Testis (tissue), 3 donors: ENCODE results near the gene MACROD1. TPM values are rescaled to one million over a fixed set of nuclear protein-coding genes. Genes with fewer than 3 reads are reported as not detected.

ENCODE experiments used
- DNase-seq: peaks from one replicate; pipeline ENCODE4 v3.0.0-alpha.2; 2019
- H3K27ac ChIP-seq, 2 donors: fragments of 200-600 bp; sonication (generic); one replicate each; pipeline ENCODE4 v1.5.1; 2019
- H3K27me3 ChIP-seq: fragments of 200-600 bp; sonication (generic); one replicate; pipeline ENCODE4 v1.5.1; 2019
- H3K36me3 ChIP-seq: fragments of 200-600 bp; sonication (generic); one replicate; pipeline ENCODE4 v1.5.1; 2017; ENCODE audit warnings: low read depth; ENCODE audit errors: missing control alignments
- H3K4me1 ChIP-seq: fragments of 200-600 bp; sonication (generic); one replicate; pipeline ENCODE4 v1.5.1; 2019
- H3K4me3 ChIP-seq, 2 donors: fragments of 200-600 bp; sonication (generic); one replicate each; pipeline ENCODE4 v1.5.1; 2017 to 2019
- H3K9me3 ChIP-seq: fragments of 200-600 bp; sonication (generic); one replicate; pipeline ENCODE4 v1.5.1; 2017
- CTCF ChIP-seq, 3 experiments: fragments of 450-650 bp in 2 of 3; fragments of 200-600 bp in 1 of 3; sonication (generic) in 1 of 3; IDR thresholded peaks; one replicate each; pipeline ENCODE4 v1.5.1; 2016 to 2019; ENCODE audit warnings: antibody characterized with exemption in 3 of 3, mild to moderate bottlenecking in 2 of 3, moderate library complexity in 1 of 3
- POLR2A ChIP-seq: fragments of 450-650 bp; IDR thresholded peaks from one replicate; pipeline ENCODE4 v1.6.1; 2017; ENCODE audit warnings: antibody characterized with exemption, mild to moderate bottlenecking, moderate library complexity
- WGBS, 2 donors: methylation state at CpG; one replicate each; pipeline ENCODE4 v1.1.5; 2018; 5-methylcytosine and 5-hydroxymethylcytosine counted together
- intact Hi-C: fragments of 100-400 bp; cut with DNase I; formaldehyde crosslinking; loops from one replicate; pipeline ENCODE4 v1.15.1; 2023; ENCODE audit warnings: low total_unique reads
- polyA plus RNA-seq: library from polyadenylated mRNA; stranded (reverse); fragments of 350-450 nt; fragmentation: Illumina TruSeq; extraction: RNeasy Lipid Tissue Mini Kit (QIAGEN cat#74804); gene quantifications from one replicate; pipeline ENCODE4 v1.2.3, GENCODE V29; 2014; ENCODE audit warnings: low read depth, low replicate concordance; ENCODE audit not compliant: insufficient read depth
- total RNA-seq, 2 donors: library from RNA; depleted of rRNA; stranded (reverse); fragments of >200 nt; gene quantifications; one replicate each; pipeline ENCODE4 v1.2.3, GENCODE V29; 2016

The MACROD1 gene
- total and polyA plus RNA-seq, 3 donors from 2014 or later, result 13.3 to 15.3 (median 14.1) TPM

DNA sequence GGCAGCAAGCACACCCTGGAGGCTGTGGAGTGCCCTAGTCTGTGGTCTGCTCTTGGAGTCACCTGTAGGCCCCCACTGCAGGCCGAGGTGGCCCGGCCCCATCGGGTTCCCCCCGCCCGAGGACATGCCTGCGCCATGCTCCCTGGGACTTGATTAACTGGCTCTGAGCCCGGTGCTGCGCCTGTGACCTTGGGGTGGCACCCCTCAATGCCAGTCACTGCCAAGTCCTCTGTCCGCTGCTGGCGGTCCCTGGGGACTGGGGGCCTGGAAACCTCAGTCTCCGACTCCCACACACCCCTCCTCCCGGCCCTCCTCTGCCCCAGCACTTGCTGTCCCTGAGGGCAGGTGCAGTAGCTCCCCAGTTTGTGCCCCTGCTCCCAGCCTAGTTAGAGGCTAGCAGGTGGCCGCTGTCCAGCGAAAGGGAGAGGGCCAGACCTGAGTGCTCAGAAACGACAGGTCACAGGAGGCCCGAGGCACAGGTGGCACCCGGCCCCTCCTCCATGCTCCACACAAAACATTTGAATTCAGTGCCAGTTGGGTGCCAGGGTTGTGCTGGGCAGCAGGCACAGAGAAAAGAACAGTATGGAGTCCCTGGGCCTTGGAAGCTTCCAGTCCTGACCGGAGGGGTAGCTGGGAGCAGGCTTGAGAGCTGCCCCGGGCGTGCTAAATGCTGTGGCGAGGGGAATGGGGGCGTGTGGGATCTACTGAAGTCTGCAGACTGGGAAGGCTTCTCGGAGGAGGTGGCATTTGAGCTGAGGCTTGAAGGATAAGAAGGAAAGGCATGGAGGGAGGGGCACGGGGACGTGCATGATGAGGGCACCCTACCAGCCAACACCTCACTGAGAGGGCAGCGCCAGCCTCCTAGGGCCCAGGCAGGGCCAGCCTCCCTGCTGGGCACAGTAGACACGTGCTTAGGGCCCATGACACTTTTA is 146.5 kb downstream of the MACROD1 start:
- intact Hi-C loops, result no loop called here
- no peak overlapping the region for H3K27ac ChIP-seq
- TF ChIP-seq POLR2A (no peak), CTCF (IDR thresholded peaks at IDR 0.05) (no peak)
- no peaks in the 10 kb centered on the region for H3K9me3 ChIP-seq
- H3K4me3 ChIP-seq, result no peak overlapping the region
- peaks cover 14% of the 10 kb centered on the region for H3K4me1 ChIP-seq
- WGBS, 2 donors, result 65 to 77% methylated on average over 15 to 25 of the region's 27 CpGs
- DNase-seq, result peak; percentile 57
- no peaks in the 10 kb centered on the region for H3K36me3 ChIP-seq
- no peaks in the 10 kb centered on the region for H3K27me3 ChIP-seq

DNA sequence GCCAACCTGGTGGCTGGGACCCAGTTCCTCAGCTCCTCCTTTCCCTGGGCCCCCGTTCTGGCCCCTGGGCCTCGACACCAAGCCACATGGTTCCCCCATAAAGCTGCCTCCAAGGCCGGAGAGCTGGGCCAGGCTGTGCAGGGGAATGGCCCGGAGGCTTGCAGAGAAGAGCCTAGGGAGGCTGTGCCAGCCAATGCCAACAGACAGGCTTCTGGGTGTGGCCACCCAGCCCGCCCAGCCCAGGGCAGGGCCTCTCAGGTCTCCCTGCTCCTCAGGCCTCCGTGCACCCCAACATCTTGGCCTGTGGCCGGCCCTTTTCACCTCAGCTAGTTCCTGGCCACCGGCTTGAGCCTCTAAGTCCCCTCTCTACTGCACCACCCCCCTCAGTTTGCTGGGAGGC is 147.6 kb downstream of the MACROD1 start:
- intact Hi-C loops, result no loop called here
- 66 to 73% methylated on average over 3 to 8 of the region's 8 CpGs for WGBS, 2 donors

GRCh38 chr11:64017945-64018224 is 148.0 kb downstream of the MACROD1 start:
- DNase-seq, result no peak
- WGBS, 2 donors, result 67 to 87% methylated on average over 1 to 7 of the region's 7 CpGs
- Histone ChIP-seq H3K4me1 (peaks cover 14% of the 10 kb centered on the region), H3K4me3 (no peak overlapping the region), H3K27me3 (no peaks in the 10 kb centered on the region), H3K9me3 (no peaks in the 10 kb centered on the region), H3K27ac (no peak overlapping the region), H3K36me3 (no peaks in the 10 kb centered on the region)
- TF ChIP-seq POLR2A, result no peak
- TF ChIP-seq CTCF (IDR thresholded peaks at IDR 0.05), result no peak
- intact Hi-C loops, result no loop called here

More for the DNA sequence above, 147.6 kb downstream of the MACROD1 start:
- Histone ChIP-seq H3K4me3 (no peak overlapping the region), H3K9me3 (no peaks in the 10 kb centered on the region), H3K27ac (no peak overlapping the region), H3K4me1 (peaks cover 14% of the 10 kb centered on the region), H3K36me3 (no peaks in the 10 kb centered on the region), H3K27me3 (no peaks in the 10 kb centered on the region)
- no peak for TF ChIP-seq POLR2A
- TF ChIP-seq CTCF (IDR thresholded peaks at IDR 0.05), result no peak
- DNase-seq, result peak; percentile 36

- 85 to 94% methylated on average over 18 to 33 of the region's 35 CpGs for WGBS, 2 donors
- no peak for DNase-seq
- intact Hi-C loops, result no loop called here
- Histone ChIP-seq H3K9me3 (no peaks in the 10 kb centered on the region), H3K4me1 (peaks cover 14% of the 10 kb centered on the region), H3K27ac (no peak overlapping the region), H3K27me3 (no peaks in the 10 kb centered on the region), H3K4me3 (no peak overlapping the region), H3K36me3 (no peaks in the 10 kb centered on the region)
- TF ChIP-seq POLR2A, result no peak
- no peak for TF ChIP-seq CTCF (IDR thresholded peaks at IDR 0.05)
Measured at GRCh38 chr11:64015935-64016845, 149.7 kb downstream of the MACROD1 start.
